PC-9 (cell line): Measurements from ENCODE around the gene GSE1. TPM values are rescaled to one million over a fixed set of nuclear protein-coding genes. Genes with fewer than 3 reads are reported as not detected.

ENCODE experiments used
- BruUV-seq: library from RNA; stranded (reverse); fragments of 400-500 nt; replicated peaks from 2 replicates; lab custom pipeline; 2021; lab: Mats Ljungman, UMichigan
- CTCF ChIA-PET: fragments of 300-600 bp; sonication (Branson Sonifier 250); formaldehyde crosslinking; loops from one replicate; lab custom pipeline; 2022; ENCODE audit warnings: antibody characterized with exemption; lab: Charles Lee
- POLR2A ChIA-PET: fragments of 300-600 bp; sonication (Branson Sonifier 250); formaldehyde crosslinking; loops from one replicate; lab custom pipeline; 2022; ENCODE audit warnings: antibody characterized with exemption; ENCODE audit not compliant: unreplicated experiment; lab: Charles Lee
- DNase-seq, 2 experiments: peaks; one replicate each; pipeline versions ENCODE4 v3.0.0 to v3.0.0-alpha.2; 2015 to 2022; ENCODE audit warnings: mixed read lengths in 1 of 2
- H2AFZ ChIP-seq: fragments of 200-600 bp; sonication (generic); 2 replicates; pipeline ENCODE4 v1.8.1; 2017; ENCODE audit warnings: antibody characterized with exemption
- H3F3A ChIP-seq: fragments of 200-600 bp; sonication (generic); 2 replicates; pipeline ENCODE4 v1.8.1; 2017; ENCODE audit warnings: antibody characterized with exemption, mild to moderate bottlenecking, low read depth; ENCODE audit not compliant: insufficient read depth
- H3K27ac ChIP-seq: fragments of 200-600 bp; sonication (generic); 2 replicates; pipeline ENCODE4 v1.6.1; 2016; ENCODE audit warnings: mixed run types
- H3K27me3 ChIP-seq: fragments of 200-600 bp; sonication (generic); 2 replicates; pipeline ENCODE4 v1.6.1; 2016; ENCODE audit warnings: low read depth, mixed run types; ENCODE audit not compliant: insufficient read depth
- H3K36me3 ChIP-seq: fragments of 200-600 bp; sonication (generic); 2 replicates; pipeline ENCODE4 v1.6.1; 2016; ENCODE audit warnings: low read depth, mixed run types
- H3K4me1 ChIP-seq: fragments of 200-600 bp; sonication (generic); replicated peaks from 2 replicates; pipeline ENCODE4 v1.6.1; 2016; ENCODE audit warnings: mixed run types; ENCODE audit not compliant: insufficient read depth
- H3K4me2 ChIP-seq: fragments of 200-600 bp; sonication (generic); 2 replicates; pipeline ENCODE4 v1.6.1; 2017; ENCODE audit warnings: mixed run types
- H3K4me3 ChIP-seq: fragments of 200-600 bp; sonication (generic); 2 replicates; pipeline ENCODE4 v1.6.1; 2016; ENCODE audit warnings: mixed run types
- H3K79me2 ChIP-seq: fragments of 200-600 bp; sonication (generic); 2 replicates; pipeline ENCODE4 v1.6.1; 2017; ENCODE audit warnings: low read depth, mixed run types
- H3K9me2 ChIP-seq: fragments of 200-600 bp; sonication (generic); 2 replicates; pipeline ENCODE4 v1.8.1; 2017; ENCODE audit warnings: mild to moderate bottlenecking; ENCODE audit not compliant: insufficient read depth
- H3K9me3 ChIP-seq: fragments of 200-600 bp; sonication (generic); 2 replicates; pipeline ENCODE4 v1.8.1; 2016; ENCODE audit warnings: low read depth; ENCODE audit not compliant: insufficient read depth
- H4K20me1 ChIP-seq: fragments of 200-600 bp; sonication (generic); 2 replicates; pipeline ENCODE4 v1.8.1; 2017; ENCODE audit not compliant: insufficient read depth
- EZH2 ChIP-seq: fragments of 200-600 bp; sonication (generic); IDR thresholded peaks from 2 replicates; pipeline ENCODE4 v1.8.0; 2017; ENCODE audit warnings: antibody characterized with exemption, low read depth
- intact Hi-C: fragments of 100-400 bp; cut with micrococcal nuclease; formaldehyde crosslinking; loops from one replicate; pipeline ENCODE4 v1.10.0; 2022; ENCODE audit not compliant: unreplicated experiment
- total RNA-seq: library from RNA; stranded (reverse); gene quantifications from 2 replicates; pipeline ENCODE4 v1.2.3, GENCODE V29; 2021
- TF ChIP-seq, protein P1 (sequence below): fragments of 200-600 bp; sonication (generic); conservative IDR thresholded peaks from 2 replicates; pipeline ENCODE4 v1.6.1; 2017; ENCODE audit warnings: mixed run types, antibody characterized with exemption, mild to moderate bottlenecking, moderate library complexity

Gene GSE1
- total RNA-seq, 1 experiment from 2014 or later: 83.5 TPM

DNA sequence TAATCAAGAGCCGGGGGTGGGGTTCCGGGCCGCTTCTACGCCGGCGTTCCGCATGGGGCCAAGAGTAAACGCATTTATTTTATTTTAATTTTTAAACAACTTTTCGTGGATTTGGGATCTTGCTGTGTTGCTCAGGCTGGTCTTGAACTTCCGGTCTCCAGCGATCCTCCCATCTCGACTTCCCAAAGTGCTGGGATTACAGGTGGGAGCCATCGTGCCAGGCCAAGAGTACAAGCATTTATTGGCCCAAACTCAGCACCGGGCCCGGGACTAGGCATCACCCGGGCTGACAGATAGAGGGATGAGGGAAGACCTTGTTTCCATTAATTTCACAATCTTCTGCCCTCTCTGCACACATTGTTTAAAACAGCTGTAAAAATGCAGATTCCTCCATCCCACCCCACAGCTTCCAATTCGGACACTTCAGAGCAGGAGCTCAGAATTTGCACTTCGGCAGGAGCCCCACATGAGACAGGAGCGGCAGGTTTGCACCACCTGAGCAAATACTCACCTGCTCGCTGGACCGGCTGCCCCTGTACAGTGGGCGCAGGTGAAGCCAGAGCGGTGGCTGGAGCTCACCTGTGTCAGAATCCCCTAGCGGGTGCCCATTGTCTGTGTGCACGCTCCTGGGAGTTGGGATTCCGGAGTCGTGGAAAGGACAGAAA is 76.3 kb downstream of the GSE1 start:
- H3K9me2 ChIP-seq: no peaks in the 10 kb centered on the region
- no peaks in the 10 kb centered on the region for H4K20me1 ChIP-seq
- peak overlapping the region; percentile 58; the same call in 1 of the 2 replicates for H3K4me3 ChIP-seq
- no peaks in the 10 kb centered on the region for H3K27me3 ChIP-seq
- H3K9me3 ChIP-seq: no peaks in the 10 kb centered on the region
- peak overlapping the region; percentile 84 for H3K4me2 ChIP-seq
- no peak overlapping the region for H3K27ac ChIP-seq
- intact Hi-C loops: no loop called here
- BruUV-seq: no TSS peak
- H2AFZ ChIP-seq: 0 out of 2 replicates have a peak overlapping the region, but pooled peaks have one; percentile 59
- peak in 1 of 2 experiments; percentile 9 for DNase-seq
- TF ChIP-seq EZH2: no peak
- TF ChIP-seq, protein P1, sequence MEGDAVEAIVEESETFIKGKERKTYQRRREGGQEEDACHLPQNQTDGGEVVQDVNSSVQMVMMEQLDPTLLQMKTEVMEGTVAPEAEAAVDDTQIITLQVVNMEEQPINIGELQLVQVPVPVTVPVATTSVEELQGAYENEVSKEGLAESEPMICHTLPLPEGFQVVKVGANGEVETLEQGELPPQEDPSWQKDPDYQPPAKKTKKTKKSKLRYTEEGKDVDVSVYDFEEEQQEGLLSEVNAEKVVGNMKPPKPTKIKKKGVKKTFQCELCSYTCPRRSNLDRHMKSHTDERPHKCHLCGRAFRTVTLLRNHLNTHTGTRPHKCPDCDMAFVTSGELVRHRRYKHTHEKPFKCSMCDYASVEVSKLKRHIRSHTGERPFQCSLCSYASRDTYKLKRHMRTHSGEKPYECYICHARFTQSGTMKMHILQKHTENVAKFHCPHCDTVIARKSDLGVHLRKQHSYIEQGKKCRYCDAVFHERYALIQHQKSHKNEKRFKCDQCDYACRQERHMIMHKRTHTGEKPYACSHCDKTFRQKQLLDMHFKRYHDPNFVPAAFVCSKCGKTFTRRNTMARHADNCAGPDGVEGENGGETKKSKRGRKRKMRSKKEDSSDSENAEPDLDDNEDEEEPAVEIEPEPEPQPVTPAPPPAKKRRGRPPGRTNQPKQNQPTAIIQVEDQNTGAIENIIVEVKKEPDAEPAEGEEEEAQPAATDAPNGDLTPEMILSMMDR: no peak
- H3K79me2 ChIP-seq: peaks cover 14% of the 10 kb centered on the region
- POLR2A ChIA-PET: interaction anchor here (0.6 kb wide), 1 partner anchor 90 kb away, joined by 4 read pairs; no protein-coding TSS in a partner anchor
- H3K4me1 ChIP-seq: 0 out of 2 replicates have a peak, but pooled peaks cover 5% of the 10 kb centered on the region
- H3F3A ChIP-seq: peaks cover 3% of the 10 kb centered on the region
- no peaks in the 10 kb centered on the region for H3K36me3 ChIP-seq
- CTCF ChIA-PET: interaction anchor here (0.6 kb wide), 1 partner anchor 574 kb away, joined by 5 read pairs; no protein-coding TSS in a partner anchor

DNA sequence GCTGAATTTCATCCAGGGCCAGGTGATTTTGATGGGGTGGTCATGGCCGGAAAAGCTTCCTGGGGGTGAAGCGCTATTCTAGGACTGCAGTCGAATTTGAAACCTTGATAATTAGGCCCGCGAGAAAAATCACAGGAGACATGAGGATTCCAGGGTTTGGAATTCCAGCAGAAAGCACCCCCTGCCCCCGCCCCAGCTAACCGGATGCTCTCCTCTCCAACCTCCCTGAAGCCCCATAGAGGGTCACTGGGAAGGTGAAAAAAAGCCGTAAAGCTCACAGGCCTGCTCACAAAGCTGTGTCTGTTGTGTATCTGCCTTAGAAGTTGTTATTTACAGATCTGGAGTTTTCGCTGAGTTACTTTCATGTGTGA is 76.8 kb downstream of the GSE1 start:
- ChIA-PET POLR2A (no interaction called here), CTCF (interaction anchor here (0.6 kb wide), 1 partner anchor 26 kb away, joined by 10 read pairs; no protein-coding TSS in a partner anchor)
- H3K9me2 ChIP-seq: no peaks in the 10 kb centered on the region
- H3K4me3 ChIP-seq: no peak overlapping the region
- peaks cover 3% of the 10 kb centered on the region for H3F3A ChIP-seq
- TF ChIP-seq, protein P1: no peak
- TF ChIP-seq EZH2: no peak
- H3K27ac ChIP-seq: no peak overlapping the region
- intact Hi-C loops: no loop called here
- H3K9me3 ChIP-seq: no peaks in the 10 kb centered on the region
- no peaks in the 10 kb centered on the region for H4K20me1 ChIP-seq
- H3K4me1 ChIP-seq: 0 out of 2 replicates have a peak, but pooled peaks cover 5% of the 10 kb centered on the region
- H3K79me2 ChIP-seq: peaks cover 14% of the 10 kb centered on the region
- BruUV-seq: no TSS peak
- H3K36me3 ChIP-seq: no peaks in the 10 kb centered on the region
- H3K4me2 ChIP-seq: no peak overlapping the region
- no peak for DNase-seq
- no peak overlapping the region for H2AFZ ChIP-seq
- no peaks in the 10 kb centered on the region for H3K27me3 ChIP-seq

DNA sequence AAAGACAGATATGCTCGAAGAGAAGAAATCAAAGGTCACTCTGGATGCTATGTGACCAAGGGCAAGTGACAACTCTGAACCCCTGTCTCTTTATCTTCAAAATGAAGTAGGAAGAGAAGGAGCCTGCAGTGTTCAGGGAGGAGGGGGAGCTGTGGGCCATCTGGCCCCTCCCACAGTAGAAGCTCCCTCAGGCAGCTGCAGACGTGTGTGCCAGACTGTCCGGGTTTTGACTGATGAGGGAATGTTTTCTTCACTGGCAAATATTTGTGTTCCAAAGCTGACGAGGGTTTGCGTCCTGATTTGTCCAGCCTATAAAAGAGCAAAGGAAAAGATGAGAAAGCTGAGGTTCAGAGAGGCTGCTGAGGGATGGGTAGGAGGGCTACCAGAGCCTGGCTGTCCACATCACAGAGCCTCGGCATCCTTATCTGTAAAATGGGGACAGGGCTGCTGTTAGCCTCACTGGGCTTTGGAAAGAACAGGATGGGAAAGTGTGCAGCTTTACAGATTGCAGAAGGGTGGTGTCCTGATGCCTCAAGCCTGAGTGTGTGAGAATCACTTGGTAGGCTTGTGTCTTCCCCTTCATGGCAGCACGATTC is 77.4 kb downstream of the GSE1 start:
- intact Hi-C loops: no loop called here
- Histone ChIP-seq H2AFZ (no peak overlapping the region), H3K4me2 (no peak overlapping the region), H3K79me2 (peaks cover 14% of the 10 kb centered on the region), H3K9me2 (no peaks in the 10 kb centered on the region), H4K20me1 (no peaks in the 10 kb centered on the region), H3K27ac (no peak overlapping the region), H3K9me3 (no peaks in the 10 kb centered on the region), H3K27me3 (no peaks in the 10 kb centered on the region), H3K4me1 (0 out of 2 replicates have a peak, but pooled peaks cover 5% of the 10 kb centered on the region), H3F3A (peaks cover 3% of the 10 kb centered on the region), H3K4me3 (no peak overlapping the region), H3K36me3 (no peaks in the 10 kb centered on the region)
- no peak for DNase-seq
- TF ChIP-seq EZH2: no peak
- TF ChIP-seq, protein P1: no peak
- POLR2A ChIA-PET: no interaction called here
- BruUV-seq: no TSS peak
- CTCF ChIA-PET: interaction anchor here (0.6 to 0.7 kb wide), 2 partner anchors 25 to 194 kb away, joined by 10 to 13 read pairs; no protein-coding TSS in a partner anchor
